Measurements from ENCODE around the gene PTGER1.

The PTGER1 gene

DNA sequence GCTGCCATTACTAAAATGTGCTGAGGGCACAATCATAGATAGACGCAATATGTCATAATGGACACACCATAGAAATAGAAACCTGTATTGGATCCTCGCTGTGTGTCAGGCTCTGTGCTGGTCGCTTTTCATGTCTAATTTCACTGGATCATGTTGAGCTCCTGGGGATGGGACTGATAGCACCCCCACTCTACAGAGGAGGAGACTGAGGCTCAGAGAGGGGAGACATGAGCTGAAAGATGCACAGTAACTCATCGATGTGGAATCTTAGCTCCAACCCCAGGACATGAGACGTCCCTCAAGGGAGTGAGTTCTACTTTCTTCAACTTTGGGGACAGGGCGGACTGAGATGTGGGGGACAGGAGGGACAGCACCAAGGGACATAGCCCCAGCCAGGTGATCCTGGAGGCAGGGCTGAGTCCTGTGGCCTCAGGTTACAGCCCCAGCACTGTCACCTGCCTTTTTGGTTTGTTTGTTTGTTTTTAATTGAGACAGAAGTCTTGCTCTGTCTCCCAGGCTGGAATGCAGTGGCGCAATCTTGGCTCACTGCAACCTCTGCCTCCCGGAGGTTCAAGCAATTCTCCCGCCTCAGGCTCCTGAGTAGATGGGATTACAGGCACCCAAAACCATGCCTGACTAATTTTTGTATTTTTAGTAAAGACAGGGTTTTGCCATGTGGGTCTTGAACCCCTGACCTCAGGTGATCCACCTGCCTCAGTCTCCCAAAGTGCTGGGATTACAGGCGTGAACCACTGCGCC is 27.4 kb upstream of the PTGER1 start:
- DNase-seq (ENCODE audit: low read depth) = no peak

DNA sequence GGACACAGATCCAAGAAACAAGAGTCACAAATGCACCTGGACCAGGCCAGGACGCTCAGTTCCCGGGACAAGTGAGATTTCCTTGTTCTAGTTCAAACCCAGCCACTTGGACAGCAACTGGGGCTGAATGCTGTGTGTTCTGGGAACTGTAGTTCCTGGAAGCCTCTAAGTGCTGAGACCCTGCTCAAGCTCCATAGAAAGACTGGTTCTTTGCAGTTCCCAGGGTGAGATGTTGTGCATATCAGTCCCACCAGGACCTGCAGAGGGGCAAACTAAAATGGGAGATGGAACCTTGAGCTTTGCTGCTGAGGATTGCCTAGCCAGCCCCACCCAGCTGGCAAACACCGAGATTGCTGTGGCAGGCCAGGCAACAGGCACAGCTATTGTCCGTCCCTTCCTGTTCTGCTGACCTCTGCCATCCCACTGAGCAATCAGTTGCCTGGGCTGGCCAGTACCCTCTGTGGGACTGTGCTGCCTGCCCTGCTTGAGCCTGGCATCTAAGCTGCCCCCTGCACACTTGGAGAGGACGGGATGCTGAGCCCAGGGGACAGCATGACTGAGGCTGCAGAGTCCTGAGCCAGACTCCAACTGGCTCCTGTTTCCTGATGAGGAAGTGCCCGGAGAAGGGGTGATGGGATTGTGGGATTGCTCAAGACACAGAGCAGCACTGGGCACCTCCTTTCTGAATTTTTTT is 22.2 kb upstream of the PTGER1 start:
- DNase-seq (ENCODE audit: low read depth) = no peak

DNA sequence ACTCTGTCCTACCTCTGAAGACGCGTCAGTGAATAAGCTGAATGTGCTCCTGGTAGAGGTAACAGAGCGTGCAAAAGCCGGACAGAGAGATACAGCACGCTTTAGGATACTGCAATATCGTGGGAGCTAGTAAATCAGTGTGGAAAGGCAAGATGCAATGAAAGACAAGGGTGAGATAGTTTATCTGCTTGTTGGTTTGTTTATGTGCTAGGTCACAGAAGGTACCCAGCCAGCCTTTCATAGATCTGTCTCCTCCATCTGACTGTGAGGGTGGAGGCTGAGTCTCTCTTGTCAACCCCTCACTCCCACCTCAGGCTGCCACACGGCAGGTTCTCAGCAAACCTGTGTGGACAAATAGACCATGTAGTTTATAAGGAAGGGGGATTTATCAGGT is 21.7 kb upstream of the PTGER1 start:
- DNase-seq (ENCODE audit: low read depth) = no peak

DNA sequence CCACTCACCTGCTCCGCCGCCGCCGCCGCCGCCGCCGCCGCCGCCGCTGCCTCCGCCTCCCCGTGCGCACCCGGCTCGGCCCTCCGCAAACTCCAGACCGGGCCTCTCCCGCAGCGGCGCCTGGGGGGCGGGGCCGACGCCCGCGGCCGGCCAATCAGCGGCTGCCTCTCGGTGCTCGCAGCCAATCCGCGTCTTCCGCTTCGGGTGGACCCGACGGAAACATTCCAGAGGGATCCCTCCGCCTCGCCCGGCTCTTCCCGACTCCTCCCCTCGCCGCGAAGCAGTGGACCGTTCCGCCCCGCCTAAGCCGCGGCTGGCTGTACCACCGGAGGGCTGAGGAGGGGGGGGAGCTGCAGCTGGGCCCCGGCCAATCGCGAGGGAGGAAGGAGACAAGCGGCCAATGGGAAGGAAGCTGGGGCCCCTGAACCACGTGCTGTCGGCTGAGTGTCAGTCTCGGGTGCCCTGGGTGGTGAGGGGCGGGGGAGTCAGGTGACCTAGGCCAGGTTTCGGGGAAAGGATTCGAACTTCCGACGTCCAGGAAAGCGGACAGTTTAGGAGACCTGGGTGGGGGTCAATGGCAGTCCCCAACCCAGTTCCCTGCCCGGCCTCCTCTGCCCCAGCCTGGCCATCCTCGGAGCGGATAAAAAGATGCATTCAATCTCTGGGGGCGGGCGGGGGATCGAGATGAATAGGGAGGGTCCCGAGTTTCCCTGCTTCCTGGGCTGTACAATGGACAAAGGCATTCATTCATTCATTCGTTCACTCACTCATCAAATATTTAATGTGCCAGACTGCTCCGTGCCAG is 21.1 kb upstream of the PTGER1 start, which contains the start of gene GIPC1:
Gene GIPC1 (minus strand): TSS at position 99 of the 805 bp plus-strand sequence. CDS start 13,151 bp downstream, outside the sequence.
- DNase-seq (ENCODE audit: low read depth) = peak; percentile 79

DNA sequence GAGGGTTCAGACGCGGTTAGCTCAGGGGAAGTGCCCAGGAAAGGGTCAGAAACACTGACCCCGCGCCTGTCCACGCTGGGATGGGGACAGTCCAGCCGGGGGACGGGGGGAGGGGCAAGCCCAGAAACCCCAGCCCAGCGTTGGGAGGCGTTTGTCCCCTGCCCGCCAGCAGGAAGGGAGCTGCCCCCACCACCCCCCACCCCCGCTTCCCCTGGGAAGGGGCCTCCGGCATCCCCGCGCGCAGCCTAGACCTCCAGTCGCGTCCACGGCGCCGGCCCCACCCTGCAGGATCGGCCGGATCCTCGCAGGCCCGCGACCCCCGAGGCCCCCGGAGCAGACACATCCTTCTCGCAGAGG is 20.5 kb upstream of the PTGER1 start:
- no peak for DNase-seq (ENCODE audit: low read depth)

DNA sequence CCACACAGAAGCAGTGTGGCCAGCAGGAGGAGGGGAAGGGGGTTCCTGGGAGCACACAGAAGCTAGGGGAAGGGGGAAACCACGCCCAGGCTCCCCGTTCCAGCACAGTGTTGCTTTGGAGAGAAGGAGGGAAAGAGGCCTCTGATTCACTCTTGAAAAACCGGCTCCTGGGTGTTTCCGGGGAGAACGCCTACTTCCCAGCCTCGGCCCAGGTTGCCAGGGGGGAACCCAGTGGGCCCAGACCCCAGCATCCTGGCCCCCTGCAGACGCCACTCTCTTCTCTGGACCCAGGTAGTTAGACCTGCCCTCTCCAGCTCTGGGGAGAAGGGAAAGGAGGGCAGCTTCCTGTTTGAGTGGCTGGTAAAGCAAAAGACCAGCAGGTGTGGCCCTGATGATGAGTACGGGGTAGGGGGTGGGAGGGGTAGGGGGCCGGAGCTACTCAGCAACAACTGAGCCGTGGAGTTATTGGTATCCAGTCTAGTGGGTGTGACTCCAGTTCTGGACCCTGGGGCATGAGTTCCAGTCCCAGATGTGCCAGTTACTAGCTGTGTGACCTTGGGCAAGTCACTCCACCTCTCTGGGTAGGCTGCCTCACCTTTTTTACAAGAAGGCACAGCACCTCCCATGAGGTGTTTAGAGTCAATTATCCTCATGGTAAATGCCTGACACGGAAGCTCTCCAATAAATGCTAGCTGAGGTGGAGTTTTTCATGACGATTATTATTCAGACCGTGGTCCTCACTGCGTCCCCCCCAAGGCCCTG is 19.9 kb upstream of the PTGER1 start:
- no peak for DNase-seq (ENCODE audit: low read depth)

DNA sequence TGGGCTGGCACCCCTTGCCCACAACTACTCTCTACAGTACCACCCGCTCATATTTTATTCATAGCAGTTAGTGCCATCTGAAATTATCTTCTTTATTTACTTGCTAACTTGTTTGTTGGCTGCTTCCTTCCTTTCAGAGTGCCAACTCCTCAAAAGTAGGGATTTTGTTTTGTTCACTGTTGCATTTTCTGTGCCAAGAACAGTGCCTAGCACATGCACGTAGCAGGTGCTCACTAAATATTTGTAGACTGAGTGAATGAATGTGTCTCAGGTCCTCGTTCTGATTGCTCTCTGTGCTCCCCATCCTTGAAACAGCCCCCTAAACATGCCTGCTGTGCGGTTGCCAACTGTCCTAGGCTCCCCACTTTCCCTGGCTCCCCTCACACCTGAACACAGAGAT is 19.3 kb upstream of the PTGER1 start:
- no peak for DNase-seq (ENCODE audit: low read depth)

DNA sequence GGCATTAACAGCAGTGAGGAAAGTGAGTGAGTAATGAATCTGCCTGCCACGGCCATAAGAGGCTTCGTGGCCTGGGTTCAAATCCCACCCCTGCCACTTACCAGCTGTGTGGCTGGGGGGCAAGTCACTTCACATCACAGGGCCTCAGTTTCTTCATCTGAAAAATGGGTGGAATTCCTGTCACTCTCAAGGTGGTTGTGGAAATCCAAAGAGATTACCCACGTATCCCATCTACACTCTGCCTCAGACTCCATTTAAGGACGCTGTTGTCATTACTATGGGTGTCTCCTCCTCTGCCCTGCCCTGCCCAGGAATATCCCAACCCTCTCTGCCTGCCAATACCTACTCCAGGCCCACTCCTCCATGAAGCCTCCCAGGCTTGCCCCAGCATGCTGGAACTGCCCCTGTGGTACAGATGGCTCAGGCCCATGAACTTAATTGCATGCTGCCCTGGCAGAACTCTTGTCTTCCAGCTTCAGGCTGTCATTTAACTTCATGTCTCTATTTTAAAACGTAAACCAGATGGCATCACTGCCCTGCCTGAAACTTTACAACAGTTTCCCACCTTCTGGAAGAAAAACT is 17.7 kb upstream of the PTGER1 start:
- no peak for DNase-seq (ENCODE audit: low read depth)

DNA sequence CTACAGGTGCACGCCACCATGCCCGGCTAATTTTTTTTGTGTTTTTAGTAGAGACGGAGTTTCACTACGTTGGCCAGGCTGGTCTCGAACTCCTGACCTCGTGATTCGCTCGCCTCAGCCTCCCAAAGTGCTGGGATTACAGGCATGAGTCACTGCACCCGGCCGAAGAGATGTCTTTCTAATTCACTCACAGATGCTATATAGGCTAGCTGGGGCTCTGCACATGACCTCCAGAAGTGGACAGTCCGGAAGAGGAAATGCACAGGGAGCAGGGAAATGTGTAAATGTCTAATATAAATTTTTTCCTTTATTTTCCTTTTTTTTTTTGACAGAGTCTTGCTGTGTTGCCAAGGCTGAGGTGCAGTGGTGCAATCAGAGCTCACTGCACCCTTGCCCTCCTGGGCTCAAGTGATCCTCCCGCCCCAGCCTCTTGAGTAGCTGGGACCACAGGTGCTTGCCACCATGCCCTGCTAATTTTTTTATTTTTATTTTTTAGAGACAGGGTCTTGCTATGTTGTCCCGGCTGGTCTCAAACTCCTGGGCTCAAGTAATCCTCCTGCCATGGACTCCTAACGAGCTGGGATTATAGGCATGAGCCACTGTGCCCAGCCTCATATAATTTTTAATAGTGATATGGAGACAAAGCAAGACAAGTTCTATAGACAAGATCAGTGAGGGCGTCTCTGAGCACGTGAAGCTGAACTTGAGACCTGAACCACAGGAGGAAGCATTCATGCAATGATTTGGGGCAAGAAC is 12.4 kb upstream of the PTGER1 start:
- DNase-seq (ENCODE audit: low read depth) = no peak

DNA sequence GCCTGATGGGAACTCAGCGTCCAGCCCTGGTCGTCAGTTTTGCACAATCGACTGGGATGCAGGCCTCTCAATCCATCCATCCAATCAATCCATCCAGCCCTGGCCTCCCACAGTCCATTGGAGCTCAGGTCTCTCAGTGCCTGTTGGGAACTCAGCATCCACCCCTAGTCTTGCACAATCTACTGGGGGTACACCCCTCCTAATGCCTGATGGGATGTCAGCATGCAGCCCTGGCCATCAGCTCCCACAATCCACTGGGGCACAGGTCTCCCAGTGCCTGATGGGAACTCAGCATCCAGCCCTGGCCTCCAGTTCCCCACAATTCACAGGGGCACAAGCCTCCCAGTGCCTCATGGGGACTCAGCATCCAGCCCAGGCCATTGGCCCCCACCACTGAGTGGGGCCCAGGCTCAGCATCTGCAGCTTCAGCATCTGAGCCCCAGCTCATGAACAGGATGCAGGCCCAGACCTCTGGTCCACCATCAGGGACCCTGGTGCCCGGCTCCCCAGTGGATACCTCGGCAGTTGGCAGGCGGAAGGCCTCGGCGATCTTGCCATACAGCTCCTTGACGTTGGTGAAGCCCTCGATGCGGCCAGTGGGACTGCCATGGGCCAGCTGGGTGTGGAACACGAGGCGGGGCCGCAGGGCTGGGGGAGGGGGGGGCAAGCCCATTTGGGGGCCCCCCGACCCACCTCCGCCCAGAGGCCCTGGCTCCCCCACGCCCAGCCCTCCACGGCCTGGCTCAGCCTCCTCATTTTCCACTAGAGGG is 7.2 kb upstream of the PTGER1 start:
- no peak for DNase-seq (ENCODE audit: low read depth)

DNA sequence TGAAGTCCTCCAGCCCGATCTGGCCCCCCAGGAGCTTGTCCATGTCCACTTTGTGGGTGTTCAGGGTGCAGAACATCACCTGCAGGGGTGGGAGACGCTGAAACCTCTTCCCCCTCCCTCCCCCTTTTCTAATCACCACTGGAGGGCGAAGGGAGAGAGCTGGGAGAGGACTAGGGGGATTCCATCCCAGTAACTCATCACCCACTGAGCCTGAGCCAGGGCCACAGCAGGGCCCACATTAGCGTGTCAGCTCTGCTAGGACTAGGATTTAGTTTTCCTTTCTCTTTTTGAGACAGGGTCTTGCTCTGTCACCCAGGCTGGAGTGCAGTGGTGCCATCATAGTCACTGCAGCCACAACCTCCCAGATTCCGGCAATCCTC is 5.5 kb upstream of the PTGER1 start:
- no peak for DNase-seq (ENCODE audit: low read depth)

DNA sequence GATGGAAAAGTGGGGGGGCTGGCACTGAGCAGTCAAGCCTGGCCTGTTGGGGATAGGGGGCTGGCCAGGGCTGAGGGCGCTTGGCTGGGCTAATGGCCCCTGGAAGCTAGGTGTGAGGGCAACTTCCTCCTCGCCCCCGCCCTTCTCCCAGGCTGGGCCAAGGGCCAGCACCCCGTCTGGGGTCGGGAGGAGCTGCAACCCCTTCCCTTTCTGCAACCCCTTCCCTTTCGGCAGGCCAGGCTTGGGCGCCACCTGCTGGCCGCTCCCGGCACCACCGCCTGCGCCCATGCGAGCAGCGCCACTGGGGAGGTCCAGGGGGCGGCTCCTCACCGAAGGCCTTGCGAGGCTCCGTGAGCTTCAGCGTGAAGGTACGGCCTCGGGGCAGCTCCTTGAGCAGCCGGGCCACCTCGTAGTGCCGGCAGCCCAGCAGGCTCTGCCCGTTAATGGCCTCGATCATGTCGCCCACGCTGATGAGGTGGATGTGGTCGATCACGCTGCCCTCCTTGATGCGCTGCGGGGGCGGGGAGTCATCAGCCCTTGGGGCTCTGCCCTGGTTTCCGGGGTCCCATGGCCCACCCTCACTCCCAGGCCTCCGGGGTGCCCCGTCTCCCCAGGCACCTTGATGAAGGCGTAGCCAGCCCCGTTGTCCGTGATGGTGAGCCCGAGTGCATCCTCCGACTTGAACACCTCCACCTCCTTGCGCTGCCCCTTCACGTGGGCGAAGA is 5.0 kb upstream of the PTGER1 start:
- peak; percentile 64 for DNase-seq (ENCODE audit: low read depth)

DNA sequence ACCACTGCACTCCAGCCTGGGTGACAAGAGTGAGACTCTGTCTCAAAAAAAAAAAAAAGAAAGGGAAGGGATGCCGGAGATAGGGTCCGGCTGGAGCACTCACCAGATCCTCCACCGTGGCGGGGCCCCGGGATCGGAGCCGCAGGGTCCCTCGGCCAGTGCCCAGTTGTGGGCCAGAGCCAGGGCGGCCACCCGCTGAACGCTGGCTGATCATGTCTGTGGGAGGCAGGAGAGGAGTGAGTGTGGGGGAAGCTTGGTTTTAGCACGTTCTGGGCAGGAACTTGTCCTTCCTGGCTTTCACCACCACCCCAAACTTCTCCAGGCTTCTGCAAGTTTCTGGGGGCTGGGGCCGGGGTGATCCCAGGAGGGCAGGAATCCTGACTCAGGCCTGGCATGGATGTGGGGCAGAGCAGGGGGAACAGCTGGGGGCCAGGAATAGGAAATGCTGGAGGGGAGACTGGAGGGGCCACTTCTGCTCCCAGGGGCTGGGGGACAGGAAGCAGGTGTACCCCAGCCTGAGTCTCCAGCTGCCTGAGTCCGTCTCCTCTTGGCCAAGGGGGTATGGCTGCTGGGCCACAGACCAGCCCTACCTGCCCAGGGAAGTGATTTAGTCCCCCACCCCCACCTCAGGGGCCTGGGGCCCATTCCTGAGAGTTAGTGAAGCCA is 4.3 kb upstream of the PTGER1 start:
- no peak for DNase-seq (ENCODE audit: low read depth)

DNA sequence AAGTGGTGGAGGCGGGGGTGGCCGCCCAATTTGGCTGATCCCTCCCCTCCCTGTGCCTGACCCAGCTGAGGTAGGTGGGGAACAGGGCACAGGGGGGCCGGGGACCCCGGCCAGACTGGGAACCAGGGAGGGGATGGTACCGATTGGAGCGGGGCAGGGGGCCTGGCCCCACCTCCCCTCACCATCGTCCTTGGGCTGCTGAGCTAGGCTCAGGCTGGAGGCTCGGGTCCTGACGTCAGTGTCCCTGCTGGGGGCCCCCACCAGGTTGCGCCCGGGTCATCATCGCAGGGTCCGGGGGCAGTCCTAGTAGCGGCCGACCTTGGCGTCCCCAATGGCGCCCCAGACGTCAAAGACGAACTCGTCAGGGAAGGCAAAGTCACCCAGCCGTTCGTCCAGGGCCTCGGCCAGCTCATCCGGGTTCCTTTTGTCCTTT is 3.0 kb upstream of the PTGER1 start:
- no peak for DNase-seq (ENCODE audit: low read depth)

DNA sequence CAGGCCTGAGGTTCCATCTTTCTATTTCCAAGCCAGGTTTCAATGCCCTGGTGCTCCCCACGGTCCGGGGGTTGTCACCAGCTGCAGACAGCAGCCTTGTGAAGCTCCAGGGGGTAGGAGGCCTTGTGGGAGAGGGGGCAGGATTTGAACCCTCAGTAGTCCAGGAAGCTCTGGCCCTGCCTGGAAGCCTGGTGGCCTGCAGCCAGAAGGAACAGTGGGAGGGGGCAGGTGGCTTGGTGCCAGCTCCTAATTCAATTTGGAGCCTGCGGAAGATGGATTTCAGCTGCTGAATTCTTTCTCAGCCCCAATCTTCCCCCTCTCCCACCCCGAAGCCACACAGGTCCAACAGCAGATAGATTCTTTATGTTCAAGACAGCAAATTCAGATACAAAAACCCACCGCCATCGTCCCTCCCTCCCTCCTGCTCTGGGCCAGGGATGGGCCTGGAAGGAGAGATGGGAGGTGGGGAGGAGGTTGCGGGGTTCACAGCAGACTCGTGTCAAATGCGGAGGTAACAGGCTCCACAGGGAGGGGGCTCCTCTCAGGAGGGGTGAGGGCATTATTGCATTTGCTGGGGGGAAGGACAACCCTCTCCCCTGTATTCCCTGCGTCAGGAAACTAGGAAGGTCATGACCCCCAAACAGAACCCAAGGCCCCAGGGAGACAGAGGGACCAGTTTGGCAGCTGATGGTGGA is 2.4 kb upstream of the PTGER1 start:
- no peak for DNase-seq (ENCODE audit: low read depth)

DNA sequence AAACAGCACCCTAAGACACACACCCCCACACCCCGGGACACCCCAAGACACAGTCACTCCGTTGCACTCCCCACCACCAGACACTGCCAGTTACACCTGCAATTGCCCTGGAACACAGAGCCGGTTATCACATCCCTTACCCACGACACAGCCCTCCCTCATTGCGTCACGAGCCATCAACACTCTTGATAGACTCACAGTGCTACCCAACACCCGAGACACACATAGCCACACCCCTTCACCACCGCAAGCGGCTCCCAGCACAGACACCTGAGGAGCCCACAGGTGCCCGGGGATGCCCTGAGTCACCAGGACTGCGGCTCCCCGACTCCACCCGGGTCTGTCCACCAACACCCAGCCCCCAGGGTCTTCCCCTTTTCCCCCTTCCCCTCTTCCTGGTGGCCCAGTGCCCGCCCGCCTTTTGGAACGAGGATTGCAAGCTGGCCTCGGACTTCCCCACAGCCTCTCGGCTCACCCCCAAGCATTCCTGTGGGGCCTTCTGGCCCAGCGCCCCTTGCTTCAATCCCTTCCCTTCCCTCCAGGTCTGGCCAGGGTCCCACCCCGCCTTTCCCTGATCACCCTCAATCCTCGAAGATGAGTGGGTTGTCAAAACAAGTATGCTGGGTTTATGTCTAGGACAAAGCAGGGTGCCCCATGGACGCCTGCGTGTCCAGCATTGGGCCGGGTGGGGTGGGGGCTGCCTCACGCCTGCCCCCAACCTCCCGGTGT is 1.7 kb upstream of the PTGER1 start:
- no peak for DNase-seq (ENCODE audit: low read depth)

DNA sequence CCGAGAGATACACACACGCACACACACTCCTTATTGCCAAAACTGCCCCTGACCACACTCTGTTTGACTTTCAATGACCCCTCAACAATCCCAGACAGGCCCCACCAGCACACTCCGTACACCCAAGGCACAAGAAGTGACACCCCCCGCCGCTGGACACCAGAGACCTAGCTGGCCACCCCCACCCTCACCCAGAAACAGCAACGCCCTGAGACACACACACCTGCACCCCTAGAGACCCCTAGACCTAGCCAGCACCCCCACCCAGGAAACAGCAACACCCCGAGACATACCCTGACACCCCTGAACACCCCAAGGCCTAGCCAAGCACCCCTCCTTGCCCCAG is 1.1 kb upstream of the PTGER1 start:
- DNase-seq (ENCODE audit: low read depth) = no peak

DNA sequence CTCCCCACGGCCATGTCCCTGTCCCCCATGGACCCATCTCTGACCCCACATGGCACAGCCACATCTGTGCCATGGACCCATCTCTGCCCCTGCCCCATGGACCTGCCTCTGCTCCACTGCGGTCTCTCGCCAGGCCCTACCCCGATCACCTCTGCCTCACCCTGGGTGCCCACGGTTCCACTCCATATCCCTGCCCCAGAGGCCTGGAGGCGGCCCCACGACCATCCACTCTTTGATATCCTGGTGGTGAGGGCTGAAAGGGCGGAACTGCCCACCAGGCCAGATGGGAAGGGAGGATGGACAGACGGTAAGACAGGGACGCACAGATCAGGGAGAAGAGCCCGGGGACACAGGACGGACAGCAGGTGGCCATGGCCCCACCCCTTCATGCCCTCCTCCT is 327 bp downstream of the PTGER1 start:
- DNase-seq (ENCODE audit: low read depth) = no peak
